GM12864 (cell line): ENCODE measurements around the gene CEP19.

Experiments used
- DNase-seq: peaks from one replicate; pipeline ENCODE4 v3.0.0-alpha.2; 2011; ENCODE audit warnings: low read depth
- H3K4me3 ChIP-seq: 2 replicates; pipeline ENCODE4 v1.5.1; 2011; ENCODE audit warnings: mild to moderate bottlenecking, low read depth, low read length, control low read depth
- TF ChIP-seq, protein P1 (sequence below): IDR thresholded peaks from 2 replicates; pipeline ENCODE4 v1.5.1; 2011; ENCODE audit warnings: low read depth, mild to moderate bottlenecking, moderate library complexity, low read length, control low read depth, inconsistent platforms; ENCODE audit errors: missing control alignments

CEP19 gene

DNA sequence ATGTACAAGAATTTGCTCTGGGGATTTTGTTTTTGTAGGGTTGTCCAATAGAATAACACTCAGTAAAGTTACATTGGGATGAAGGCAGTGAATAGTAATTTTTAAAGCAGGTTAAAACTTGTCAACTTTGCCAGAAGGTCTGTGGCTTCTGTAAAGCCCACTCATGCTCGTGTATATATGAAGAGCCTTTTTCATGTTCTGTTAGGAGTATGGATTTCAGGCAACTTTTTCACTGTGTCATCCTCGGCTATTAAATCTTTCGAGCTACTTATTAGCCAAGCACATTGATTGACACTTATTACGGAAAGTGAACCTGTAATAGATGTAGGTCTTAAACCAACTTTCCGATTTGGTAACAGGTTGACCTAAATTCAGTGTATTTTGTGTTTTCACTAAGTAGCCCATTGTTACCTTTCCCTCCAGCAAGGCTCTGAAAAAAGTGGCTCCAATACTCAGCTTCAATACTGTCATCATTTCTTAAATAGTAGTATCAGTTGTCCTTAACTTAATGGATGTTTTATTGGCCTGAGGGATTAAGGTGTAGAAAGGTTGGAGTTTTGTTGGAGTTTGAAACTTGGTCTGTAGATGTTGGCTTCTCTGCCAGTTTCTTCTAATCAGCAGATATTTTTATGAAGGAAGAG lies 29.3 kb upstream of the CEP19 start:
- no peak for DNase-seq
- TF ChIP-seq, protein P1, sequence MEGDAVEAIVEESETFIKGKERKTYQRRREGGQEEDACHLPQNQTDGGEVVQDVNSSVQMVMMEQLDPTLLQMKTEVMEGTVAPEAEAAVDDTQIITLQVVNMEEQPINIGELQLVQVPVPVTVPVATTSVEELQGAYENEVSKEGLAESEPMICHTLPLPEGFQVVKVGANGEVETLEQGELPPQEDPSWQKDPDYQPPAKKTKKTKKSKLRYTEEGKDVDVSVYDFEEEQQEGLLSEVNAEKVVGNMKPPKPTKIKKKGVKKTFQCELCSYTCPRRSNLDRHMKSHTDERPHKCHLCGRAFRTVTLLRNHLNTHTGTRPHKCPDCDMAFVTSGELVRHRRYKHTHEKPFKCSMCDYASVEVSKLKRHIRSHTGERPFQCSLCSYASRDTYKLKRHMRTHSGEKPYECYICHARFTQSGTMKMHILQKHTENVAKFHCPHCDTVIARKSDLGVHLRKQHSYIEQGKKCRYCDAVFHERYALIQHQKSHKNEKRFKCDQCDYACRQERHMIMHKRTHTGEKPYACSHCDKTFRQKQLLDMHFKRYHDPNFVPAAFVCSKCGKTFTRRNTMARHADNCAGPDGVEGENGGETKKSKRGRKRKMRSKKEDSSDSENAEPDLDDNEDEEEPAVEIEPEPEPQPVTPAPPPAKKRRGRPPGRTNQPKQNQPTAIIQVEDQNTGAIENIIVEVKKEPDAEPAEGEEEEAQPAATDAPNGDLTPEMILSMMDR, result no peak
- peak overlapping the region; percentile 74 for H3K4me3 ChIP-seq

DNA sequence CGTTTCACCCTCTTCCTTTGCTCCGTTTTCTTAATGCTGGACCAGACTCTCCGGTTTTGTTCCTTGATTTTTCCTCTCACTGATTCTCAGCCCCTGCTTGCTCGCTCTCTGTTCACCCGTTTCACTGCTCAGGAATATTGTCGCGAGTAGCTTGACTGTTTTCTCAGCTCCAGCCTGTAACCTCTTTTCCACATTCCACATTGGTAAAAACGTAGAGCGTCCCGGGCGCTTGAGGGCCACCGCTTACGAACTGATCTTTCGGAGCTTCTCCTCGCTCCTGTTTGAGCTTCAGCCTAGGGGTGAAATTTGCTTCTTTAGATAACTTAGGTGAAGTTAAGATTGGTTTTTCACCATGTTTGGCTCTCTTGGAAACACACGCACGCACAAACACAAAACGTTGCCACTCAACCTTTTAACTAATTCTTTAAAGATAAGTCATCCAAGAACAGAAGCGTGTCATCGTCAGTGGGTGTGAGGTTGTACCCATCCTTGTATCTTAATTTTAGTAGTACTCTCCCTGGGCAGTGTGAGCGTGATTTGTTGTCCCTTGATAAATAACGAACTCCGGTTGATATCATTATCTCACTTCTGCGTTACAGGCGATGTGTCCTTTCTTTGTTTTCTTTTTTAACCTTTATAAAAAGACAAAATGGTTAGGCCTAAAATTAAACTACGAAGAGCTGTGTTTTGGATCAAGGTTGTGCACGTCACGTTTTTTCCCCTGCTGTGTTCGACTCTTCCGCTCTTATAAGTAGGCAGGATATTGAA lies 28.6 kb upstream of the CEP19 start:
- TF ChIP-seq, protein P1, result no peak
- peak overlapping the region; percentile 74 for H3K4me3 ChIP-seq
- DNase-seq, result no peak

DNA sequence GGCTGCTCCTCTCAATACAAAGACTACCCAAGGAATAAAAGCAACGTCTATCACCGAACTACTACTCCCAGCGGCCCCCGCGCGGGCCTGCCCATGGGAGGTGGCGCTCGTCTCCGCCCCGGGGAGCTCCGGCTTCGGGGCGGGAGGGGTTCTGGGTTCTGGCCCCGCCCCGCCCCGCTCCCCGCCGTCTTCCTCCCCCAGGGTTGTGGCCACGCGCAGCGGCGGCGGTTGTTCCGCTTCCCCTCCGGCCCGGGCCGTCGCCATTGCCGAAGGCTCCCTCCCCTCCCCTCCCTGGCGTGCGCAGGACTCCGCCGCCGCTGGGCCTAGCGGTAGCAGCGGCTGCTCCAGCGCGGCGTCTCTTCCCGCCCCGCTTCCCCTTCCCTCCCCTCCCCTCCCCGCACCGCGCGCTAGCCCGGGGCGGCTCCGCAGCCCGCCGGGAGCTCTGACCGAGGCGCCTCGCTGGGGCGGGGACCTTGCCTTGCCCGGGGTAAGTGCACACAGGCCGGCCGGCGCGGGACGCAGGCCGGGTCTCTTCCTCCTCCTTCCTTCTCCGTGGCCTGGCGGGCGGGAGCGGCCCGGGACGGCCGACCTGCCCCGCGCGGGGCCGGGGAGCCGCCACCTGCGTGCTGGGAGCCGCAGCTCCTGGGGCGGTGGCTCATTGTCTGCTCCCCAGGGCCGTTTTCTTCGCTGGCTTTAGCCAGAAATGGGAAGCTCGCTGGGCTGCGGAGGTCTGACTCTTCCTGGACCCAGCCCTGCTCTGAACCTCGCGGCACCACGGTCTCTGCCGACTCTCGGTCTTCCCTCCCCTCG lies 27.8 kb upstream of the CEP19 start, which contains the start of gene PAK2:
Gene PAK2 (plus strand): TSS at position 187 of the 810 bp plus-strand sequence. CDS start 42,790 bp downstream, outside the sequence.
- peak; percentile 45 for DNase-seq
- TF ChIP-seq, protein P1, result no peak
- peak within 1 kb of the TSS; percentile 74 for H3K4me3 ChIP-seq

DNA sequence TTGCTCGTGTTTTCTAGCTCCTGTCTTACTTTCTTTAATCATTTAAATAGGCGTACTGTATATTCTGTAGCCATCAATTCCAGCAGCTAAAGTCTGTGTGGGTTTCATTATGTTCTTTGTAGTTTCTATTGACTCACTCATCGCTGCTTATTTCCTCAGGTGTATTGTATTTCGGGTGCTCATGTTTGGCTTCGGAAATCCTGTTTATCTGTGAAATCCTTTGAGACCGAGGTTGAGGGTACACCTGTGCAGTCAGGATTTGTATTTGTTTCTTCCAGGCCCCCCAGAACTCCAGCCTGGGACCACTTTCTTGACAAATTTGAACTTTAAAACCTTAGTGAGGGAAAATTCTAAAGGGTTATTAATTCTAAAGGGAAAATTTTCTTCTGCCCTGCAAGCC lies 25.6 kb upstream of the CEP19 start:
- TF ChIP-seq, protein P1, result no peak
- no peak for DNase-seq
- H3K4me3 ChIP-seq, result no peak overlapping the region

DNA sequence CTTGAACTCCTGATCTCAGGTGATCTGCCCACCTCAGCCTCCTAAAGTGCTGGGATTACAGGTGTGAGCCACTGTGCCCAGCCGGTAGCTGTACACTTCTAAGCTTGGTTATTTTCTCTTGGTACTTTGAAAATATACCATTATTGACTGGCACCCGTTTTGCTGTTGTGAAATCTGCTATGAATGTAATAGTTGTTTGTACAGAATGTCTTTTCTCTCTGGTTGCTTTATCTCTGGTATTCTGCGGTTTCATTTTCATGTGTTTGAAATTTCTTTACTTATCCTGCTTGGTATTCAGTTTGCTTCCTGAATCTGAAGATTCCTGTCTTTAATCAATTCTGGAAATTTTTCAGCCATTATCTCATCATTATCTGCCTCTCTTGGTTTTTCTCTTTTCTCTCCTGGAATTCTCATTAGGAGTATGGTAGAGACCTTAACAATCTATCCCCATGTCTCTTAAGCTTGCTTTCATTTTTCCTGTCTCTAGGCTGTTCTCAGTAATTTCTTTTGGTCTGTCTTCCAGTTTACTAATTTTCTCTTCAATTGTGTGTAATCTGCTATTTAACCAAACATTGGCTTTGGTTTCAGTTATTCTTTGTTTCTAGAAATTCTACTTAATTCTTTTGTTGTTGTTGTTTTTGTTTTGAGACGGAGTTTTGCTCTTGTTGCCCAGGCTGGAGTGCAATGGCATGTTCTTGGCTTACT lies 24.8 kb upstream of the CEP19 start:
- no peak overlapping the region for H3K4me3 ChIP-seq
- TF ChIP-seq, protein P1, result no peak
- DNase-seq, result no peak

DNA sequence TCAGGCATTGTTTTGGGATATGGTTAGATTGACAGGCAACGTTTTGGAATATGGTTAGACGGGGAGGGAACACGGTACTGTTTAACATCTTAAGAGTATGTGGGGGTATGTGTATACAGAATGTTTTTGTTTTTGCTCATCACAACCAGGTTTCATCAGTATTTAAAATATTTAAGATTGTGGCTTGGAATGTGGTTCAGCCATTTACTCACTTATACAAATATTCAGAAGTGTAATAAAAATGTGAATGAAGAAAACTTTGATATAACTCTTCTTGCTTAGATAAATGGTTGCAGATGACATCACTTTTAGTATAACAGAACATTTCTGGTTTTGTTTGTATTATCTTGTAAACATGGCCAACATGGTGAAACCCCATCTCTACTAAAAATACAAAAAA lies 23.7 kb upstream of the CEP19 start:
- no peak for DNase-seq
- H3K4me3 ChIP-seq, result no peak overlapping the region
- TF ChIP-seq, protein P1, result no peak
